ENCODE data around the gene CCDC169.

- TF ChIP-seq GABPA (IDR thresholded peaks at IDR 0.05; ENCODE audit: low read depth, low read length) (no peak), GABPA (CRISPR knock-in tag; IDR thresholded peaks at IDR 0.05; ENCODE audit: low read depth) (no peak), SIN3A (IDR thresholded peaks at IDR 0.05; ENCODE audit: borderline replicate concordance, low read depth, low read length) (no peak), RNF2 (conservative IDR thresholded peaks at IDR 0.05; ENCODE audit: low read depth) (no peak)
These were observed 45.1 kb upstream of the CCDC169 start for GRCh38 chr13:36342715-36343114.
